AG09319 (cell line): ENCODE results near the gene TDRD1.

Experiments
- DNase-seq: peaks from one replicate; pipeline ENCODE4 v3.0.0-alpha.2; 2010; ENCODE audit warnings: low read depth; ENCODE audit errors: extremely low read depth
- CTCF ChIP-seq: IDR thresholded peaks from 2 replicates; pipeline ENCODE4 v1.5.1; 2011; ENCODE audit warnings: low read depth, mild to moderate bottlenecking, inconsistent platforms, low read length, moderate library complexity

TDRD1 gene

DNA sequence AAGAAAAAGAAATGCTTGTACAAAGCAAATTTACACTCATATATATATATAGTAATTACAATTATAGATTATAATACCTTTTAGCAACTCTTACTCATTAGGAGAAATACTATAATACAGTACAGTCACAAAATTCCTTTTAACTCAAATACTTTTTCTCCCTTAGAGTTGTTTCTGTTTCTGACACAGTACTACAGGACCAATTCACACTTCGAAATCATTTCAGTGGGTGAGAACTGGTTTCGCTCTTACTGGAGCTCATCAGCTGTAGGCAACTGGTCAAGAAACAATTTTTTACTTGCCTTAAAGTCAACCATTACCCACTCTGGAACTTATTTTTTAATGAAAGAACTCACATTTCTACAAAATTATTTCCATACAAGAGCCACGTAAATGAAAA is 11.2 kb upstream of the TDRD1 start:
- TF ChIP-seq CTCF = no peak
- no peak for DNase-seq

DNA sequence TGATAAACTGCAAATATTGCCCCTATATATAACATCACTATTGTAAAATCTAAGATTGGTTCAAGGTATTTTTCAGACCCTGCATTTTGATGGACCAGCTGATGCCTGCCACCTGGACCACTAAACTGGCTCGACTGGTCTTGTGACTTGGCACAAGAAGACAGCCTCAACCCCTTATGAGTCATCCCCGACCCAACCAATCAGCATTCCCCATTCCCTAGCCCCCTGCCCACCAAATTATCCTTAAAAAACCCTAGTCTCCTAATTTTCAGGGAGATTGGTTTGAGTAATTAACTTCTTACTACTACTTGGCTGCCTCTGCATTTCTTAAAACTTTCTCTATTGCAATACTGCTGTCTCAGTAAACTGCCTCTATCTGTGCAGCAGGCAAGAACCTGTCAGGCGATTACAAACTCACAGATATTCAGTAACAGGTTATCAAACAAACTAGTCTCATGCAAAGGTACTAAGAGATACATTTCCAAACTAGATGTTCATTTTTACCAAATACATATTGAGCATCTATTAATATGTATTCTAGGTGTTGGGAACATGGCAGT is 10.6 kb upstream of the TDRD1 start:
- no peak for TF ChIP-seq CTCF
- DNase-seq = no peak

- DNase-seq = no peak
- no peak for TF ChIP-seq CTCF
These were observed 6.9 kb upstream of the TDRD1 start for GRCh38 chr10:114172216-114172615.

DNA sequence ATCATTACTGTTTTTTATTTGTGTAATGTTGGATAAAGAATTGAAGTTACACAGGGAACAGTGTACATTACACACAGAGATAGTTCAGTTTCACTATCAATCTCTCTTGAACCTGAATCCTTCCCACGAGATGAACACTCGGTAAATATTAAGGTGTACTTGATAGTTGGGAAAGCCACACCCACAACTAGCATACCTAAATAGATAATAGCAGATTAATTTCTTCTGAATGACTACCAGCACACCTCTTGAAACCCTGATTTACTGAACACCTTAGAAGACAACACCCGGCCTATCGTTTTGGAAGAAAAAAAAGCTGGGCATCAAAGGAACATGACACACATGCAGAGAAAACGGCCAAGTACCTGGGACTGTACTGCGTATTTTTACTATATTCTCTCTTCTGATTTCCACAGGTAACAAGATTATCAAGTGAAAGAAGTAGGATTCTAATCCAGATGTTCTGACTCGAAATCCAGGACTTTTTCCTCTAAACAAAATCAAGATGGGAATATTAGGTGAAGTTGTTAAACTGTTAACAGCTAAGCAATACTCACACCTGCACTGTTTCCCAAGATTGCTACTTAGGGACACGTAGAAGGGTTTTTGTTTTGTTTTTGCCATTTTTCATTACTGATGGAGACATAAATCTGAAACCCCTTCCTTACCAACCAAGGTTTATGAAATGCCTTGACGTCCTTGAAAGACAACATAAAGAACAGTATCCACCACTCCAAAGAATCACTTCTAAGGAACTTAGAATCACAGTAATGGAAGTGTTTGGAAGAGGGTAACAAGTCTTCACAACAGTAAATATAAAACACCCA is 6.2 kb upstream of the TDRD1 start:
- no peak for TF ChIP-seq CTCF
- DNase-seq = no peak

GRCh38 chr10:114173603-114173920 is 5.6 kb upstream of the TDRD1 start:
- TF ChIP-seq CTCF = no peak
- no peak for DNase-seq

DNA sequence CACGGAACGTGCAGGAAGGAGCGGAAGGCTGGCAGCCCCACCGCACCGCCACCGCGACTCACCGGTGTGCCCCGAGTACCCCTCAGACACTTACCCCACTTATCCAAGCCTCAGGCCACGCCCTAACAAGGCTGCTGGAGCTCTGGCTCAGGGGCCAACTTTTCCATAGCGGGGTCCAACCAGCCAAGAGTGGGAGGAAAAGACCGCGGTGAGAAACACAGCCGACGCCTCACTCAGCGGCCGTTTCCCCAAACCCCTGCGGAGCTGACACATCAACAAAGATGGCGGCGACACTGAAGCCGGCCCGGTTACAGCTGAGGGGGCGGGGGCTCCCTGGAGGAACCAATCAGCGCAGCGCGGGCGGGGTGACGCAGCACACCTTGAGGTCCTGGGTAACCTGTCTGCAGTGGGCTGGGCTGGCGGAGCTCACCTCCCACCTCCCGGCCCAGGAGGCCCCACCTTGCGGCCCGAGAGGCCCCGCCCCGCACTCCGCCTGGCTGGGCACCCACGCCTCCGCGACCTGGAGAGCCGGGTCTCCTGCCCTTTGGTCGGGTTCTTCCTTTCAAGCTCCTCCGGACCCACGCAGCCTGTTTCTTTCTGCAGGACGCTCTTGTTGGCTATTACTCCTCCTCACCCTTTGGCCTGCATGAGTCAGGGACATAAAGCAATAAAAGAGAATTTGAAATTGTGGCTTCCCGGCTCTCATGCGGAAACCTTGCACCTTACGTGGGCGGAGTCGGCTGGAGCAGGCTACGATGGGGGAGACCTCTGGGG is 5.0 kb upstream of the TDRD1 start, which contains the start of gene CCDC186:
CCDC186 (minus strand) TSS at position 283 of the 774 bp plus-strand sequence. CDS start 10,935 bp downstream, outside the sequence.
- no peak for TF ChIP-seq CTCF
- peak; percentile 35 for DNase-seq

DNA sequence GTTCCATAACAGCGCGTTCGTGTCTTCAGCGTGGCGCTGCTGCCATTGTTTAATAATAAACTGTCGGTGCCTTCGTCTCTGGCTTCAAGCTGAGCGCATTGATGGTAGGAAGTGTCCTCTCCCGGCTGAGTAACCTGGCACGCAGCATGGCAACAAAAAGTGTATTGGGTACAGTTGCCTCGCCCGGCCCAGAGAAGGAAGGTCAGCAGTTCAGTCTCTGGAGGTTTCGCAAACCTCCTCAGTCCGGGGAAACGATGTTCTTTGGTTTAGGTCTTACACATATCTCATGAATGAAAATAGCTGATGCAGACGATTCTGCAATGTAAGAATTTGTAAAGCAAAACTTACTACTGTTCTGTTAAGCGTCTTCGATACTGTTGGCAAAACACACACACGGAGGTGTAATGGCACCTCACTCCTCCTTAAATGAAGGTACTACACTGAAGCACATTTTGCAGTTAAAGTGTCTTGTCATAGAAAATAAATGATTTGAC is 4.4 kb upstream of the TDRD1 start:
- no peak for DNase-seq
- no peak for TF ChIP-seq CTCF
